Cortex of kidney (tissue), 1 donor: ENCODE measurements around the gene C6orf62.
"Not testable (repeated sequence)": the region's sequence is repeated elsewhere in the genome, so short reads cannot be mapped to it uniquely, and the experiment has no call there.

Experiments
- DNase-seq: peaks from one replicate; lab custom pipeline; 2025; lab: John Stamatoyannopoulos, UW

The C6orf62 gene

GRCh38 chr6:24742216-24742738, 23.3 kb upstream of the C6orf62 start:
- no peak for DNase-seq

- DNase-seq: no peak
Observed at GRCh38 chr6:24740861-24741260, 21.9 kb upstream of the C6orf62 start.

GRCh38 chr6:24738741-24739140, 19.8 kb upstream of the C6orf62 start:
- no peak for DNase-seq

- DNase-seq: not testable (repeated sequence)
Observed at GRCh38 chr6:24734710-24735109, 15.8 kb upstream of the C6orf62 start.

- no peak for DNase-seq
Observed at GRCh38 chr6:24734166-24734565, 15.2 kb upstream of the C6orf62 start.

- not testable (repeated sequence) for DNase-seq
Observed at GRCh38 chr6:24731456-24732134, 12.6 kb upstream of the C6orf62 start.

GRCh38 chr6:24730653-24731052, 11.7 kb upstream of the C6orf62 start:
- not testable (repeated sequence) for DNase-seq

GRCh38 chr6:24723270-24723669, 4.3 kb upstream of the C6orf62 start:
- no peak for DNase-seq

GRCh38 chr6:24721461-24722215, 2.7 kb upstream of the C6orf62 start:
- DNase-seq: peak; percentile 84

- DNase-seq: peak; percentile 87
Observed at GRCh38 chr6:24720604-24721460, 1.9 kb upstream of the C6orf62 start.

- no peak for DNase-seq
Observed at GRCh38 chr6:24720131-24720603, 1.2 kb upstream of the C6orf62 start.

- DNase-seq: no peak
Observed at GRCh38 chr6:24718449-24719124, 367 bp downstream of the C6orf62 start.

GRCh38 chr6:24716602-24717148, 2.3 kb downstream of the C6orf62 start:
- DNase-seq: not testable (repeated sequence)

- no peak for DNase-seq
Observed at GRCh38 chr6:24710519-24711303, 8.2 kb downstream of the C6orf62 start.

GRCh38 chr6:24709014-24709711, 9.8 kb downstream of the C6orf62 start:
- DNase-seq: no peak

GRCh38 chr6:24708612-24709011, 10.3 kb downstream of the C6orf62 start:
- no peak for DNase-seq

- no peak for DNase-seq
Observed at GRCh38 chr6:24704468-24704867, 14.5 kb downstream of the C6orf62 start.

- no peak for DNase-seq
Observed at GRCh38 chr6:24702720-24703282, 16.2 kb downstream of the C6orf62 start.
